ENCODE measurements around the gene OGDH.

DNA sequence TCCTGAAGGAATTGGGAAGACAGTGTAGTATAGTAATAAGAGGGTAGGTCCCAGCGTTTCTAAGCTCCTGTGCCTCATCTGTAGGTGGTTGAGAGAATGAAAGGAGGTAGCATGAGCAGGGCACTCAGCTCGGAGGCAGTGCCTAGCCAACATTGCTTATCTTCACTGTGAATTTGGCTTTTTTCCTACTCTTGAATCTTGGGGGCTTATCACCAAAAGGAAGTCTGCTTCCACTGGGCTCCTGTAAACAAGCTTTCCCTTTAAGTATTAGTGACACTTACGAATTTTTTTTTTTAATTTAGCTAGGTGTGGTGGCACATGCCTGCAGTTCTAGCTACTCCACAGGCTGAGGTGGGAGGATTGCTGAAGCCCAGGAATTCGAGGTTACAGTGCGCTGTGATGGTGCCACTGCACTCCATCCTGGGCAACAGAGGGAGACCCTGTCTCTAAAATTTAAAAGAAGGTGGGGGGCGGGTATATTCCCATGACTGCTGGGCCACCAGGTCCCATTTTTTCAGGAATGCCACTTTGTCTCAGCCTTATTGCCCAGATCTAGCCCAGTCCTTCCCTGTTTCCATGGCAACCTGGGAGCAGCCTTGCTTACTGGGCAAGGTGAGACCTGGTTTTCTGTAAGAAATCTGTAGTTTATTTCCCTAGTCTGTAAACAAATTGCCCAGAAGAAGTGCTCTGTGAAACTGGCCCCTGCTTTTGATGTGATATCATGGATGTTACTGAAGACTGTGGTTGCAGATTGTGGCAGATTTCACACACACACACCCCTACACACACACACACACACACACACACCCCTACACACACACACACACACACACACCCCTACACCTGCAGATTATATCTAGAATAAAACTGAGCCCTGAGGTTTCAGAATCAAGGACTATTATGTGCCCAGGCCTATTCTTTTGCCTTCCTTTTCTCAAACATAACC lies 19.4 kb downstream of the OGDH start:
- TF ChIP-seq ESRRG (CRISPR knock-in tag; IDR thresholded peaks at IDR 0.05): no peak
- TF ChIP-seq, protein P1, sequence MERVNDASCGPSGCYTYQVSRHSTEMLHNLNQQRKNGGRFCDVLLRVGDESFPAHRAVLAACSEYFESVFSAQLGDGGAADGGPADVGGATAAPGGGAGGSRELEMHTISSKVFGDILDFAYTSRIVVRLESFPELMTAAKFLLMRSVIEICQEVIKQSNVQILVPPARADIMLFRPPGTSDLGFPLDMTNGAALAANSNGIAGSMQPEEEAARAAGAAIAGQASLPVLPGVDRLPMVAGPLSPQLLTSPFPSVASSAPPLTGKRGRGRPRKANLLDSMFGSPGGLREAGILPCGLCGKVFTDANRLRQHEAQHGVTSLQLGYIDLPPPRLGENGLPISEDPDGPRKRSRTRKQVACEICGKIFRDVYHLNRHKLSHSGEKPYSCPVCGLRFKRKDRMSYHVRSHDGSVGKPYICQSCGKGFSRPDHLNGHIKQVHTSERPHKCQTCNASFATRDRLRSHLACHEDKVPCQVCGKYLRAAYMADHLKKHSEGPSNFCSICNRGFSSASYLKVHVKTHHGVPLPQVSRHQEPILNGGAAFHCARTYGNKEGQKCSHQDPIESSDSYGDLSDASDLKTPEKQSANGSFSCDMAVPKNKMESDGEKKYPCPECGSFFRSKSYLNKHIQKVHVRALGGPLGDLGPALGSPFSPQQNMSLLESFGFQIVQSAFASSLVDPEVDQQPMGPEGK (CRISPR knock-in tag; IDR thresholded peaks at IDR 0.05; ENCODE audit: borderline replicate concordance): no peak
- TF ChIP-seq, protein P2, sequence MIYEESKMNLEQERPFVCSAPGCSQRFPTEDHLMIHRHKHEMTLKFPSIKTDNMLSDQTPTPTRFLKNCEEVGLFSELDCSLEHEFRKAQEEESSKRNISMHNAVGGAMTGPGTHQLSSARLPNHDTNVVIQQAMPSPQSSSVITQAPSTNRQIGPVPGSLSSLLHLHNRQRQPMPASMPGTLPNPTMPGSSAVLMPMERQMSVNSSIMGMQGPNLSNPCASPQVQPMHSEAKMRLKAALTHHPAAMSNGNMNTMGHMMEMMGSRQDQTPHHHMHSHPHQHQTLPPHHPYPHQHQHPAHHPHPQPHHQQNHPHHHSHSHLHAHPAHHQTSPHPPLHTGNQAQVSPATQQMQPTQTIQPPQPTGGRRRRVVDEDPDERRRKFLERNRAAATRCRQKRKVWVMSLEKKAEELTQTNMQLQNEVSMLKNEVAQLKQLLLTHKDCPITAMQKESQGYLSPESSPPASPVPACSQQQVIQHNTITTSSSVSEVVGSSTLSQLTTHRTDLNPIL (CRISPR knock-in tag; IDR thresholded peaks at IDR 0.05; ENCODE audit: low read depth): no peak
